CD4-positive, alpha-beta T cell (primary cell): ENCODE data around the gene HSD17B2. TPM values are rescaled to one million over a fixed set of nuclear protein-coding genes. Genes with fewer than 3 reads are reported as not detected.

Source experiments
- ATAC-seq: fragments of 200-7000 bp; cut with Tn5 transposase; one replicate; pipeline ENCODE4 v1.10.0; 2022; ENCODE audit warnings: mild to moderate bottlenecking; ENCODE audit not compliant: poor library complexity
- CTCF ChIA-PET: fragments of 350-600 bp; sonication (Branson Sonifier 250); formaldehyde crosslinking; loops from one replicate; lab custom pipeline; 2021; ENCODE audit warnings: antibody characterized with exemption, inconsistent platforms; lab: Charles Lee
- POLR2A ChIA-PET: fragments of 350-600 bp; sonication (Branson Sonifier 250); formaldehyde crosslinking; loops from one replicate; lab custom pipeline; 2021; ENCODE audit warnings: antibody characterized with exemption, inconsistent platforms; lab: Charles Lee
- DNase-seq, 14 experiments: peaks; one replicate each; pipeline ENCODE4 v3.0.0-alpha.2; 2013 to 2020; ENCODE audit warnings: mixed read lengths in 2 of 14
- H3K27ac ChIP-seq, 2 donors: one replicate each; pipeline versions ENCODE4 v1.5.1 to v1.7.0; 2013; ENCODE audit warnings: low read length in 2 of 2, low read depth in 1 of 2, mild to moderate bottlenecking in 1 of 2
- H3K27me3 ChIP-seq, 2 experiments: 1 replicate in 1 of 2; 2 replicates in 1 of 2; pipeline versions ENCODE4 v1.6.1 to v1.7.0; 2013; ENCODE audit warnings: low read length in 2 of 2, control low read depth in 1 of 2, mild to moderate bottlenecking in 1 of 2, moderate library complexity in 1 of 2; ENCODE audit not compliant: insufficient read depth in 2 of 2, control insufficient read depth in 1 of 2
- H3K36me3 ChIP-seq: one replicate; pipeline ENCODE4 v1.6.1; 2013; ENCODE audit warnings: low read length, control low read depth; ENCODE audit not compliant: insufficient read depth
- H3K4me1 ChIP-seq: one replicate; pipeline ENCODE4 v1.6.1; 2013; ENCODE audit warnings: low read length, control low read depth; ENCODE audit not compliant: insufficient read depth
- H3K4me3 ChIP-seq: one replicate; pipeline ENCODE4 v1.5.1; 2013; ENCODE audit warnings: mild to moderate bottlenecking, low read length, moderate library complexity
- H3K9me3 ChIP-seq, 2 experiments: 1 replicate in 1 of 2; 2 replicates in 1 of 2; pipeline versions ENCODE4 v1.6.1 to v1.7.0; 2013; ENCODE audit warnings: low read length in 2 of 2, mild to moderate bottlenecking in 2 of 2, control low read depth in 1 of 2, moderate library complexity in 1 of 2; ENCODE audit not compliant: control insufficient read depth in 1 of 2, insufficient read depth in 1 of 2
- H3K27ac Mint-ChIP-seq: one replicate; pipeline ENCODE4 v1.8.0; 2020; ENCODE audit warnings: mixed read lengths
- H3K27me3 Mint-ChIP-seq: one replicate; pipeline ENCODE4 v1.8.0; 2021; ENCODE audit warnings: mixed read lengths
- H3K36me3 Mint-ChIP-seq: one replicate; pipeline ENCODE4 v1.8.0; 2021; ENCODE audit warnings: low read depth, mixed read lengths
- H3K4me1 Mint-ChIP-seq: one replicate; pipeline ENCODE4 v1.8.0; 2021; ENCODE audit warnings: low read depth, mixed read lengths
- H3K4me3 Mint-ChIP-seq: one replicate; pipeline ENCODE4 v1.8.0; 2020; ENCODE audit warnings: mild to moderate bottlenecking, mixed read lengths
- H3K9me3 Mint-ChIP-seq: one replicate; pipeline ENCODE4 v1.8.0; 2020; ENCODE audit warnings: mixed read lengths
- intact Hi-C, 2 experiments: fragments of 100-400 bp; cut with DNase I in 1 of 2; cut with micrococcal nuclease in 1 of 2; formaldehyde crosslinking; loops; one replicate each; pipeline versions ENCODE4 v1.15.1 to v1.9.0; 2023 to 2025; cut with DNase I, micrococcal nuclease
- total RNA-seq, 174 experiments: library from RNA in 2 of 174; stranded (reverse) in 2 of 174; gene quantifications; one replicate each; pipeline ENCODE4 v1.2.3 and lab custom pipeline; 2021 to 2026
- TF ChIP-seq, protein P1 (sequence below): fragments of 200-600 bp; IDR thresholded peaks from one replicate; pipeline ENCODE4 v1.8.0; 2022; ENCODE audit warnings: antibody characterized with exemption, mild to moderate bottlenecking

HSD17B2 gene
- total RNA-seq, 2 experiments from 2014 or later, result not detected

- no peak for DNase-seq
- H3K36me3 Mint-ChIP-seq, result peaks cover 49% of the 10 kb centered on the region
- no peaks in the 10 kb centered on the region for H3K36me3 ChIP-seq
- H3K27ac ChIP-seq, result no peak overlapping the region
- peak overlapping the region; percentile 90 for H3K27ac Mint-ChIP-seq
- peaks cover 20% of the 10 kb centered on the region for H3K4me1 ChIP-seq
- peak overlapping the region; percentile 92 for H3K4me3 Mint-ChIP-seq
- H3K27me3 ChIP-seq, result peaks cover 0 to 3% of the 10 kb centered on the region in 2 experiments
- H3K9me3 ChIP-seq, result peaks cover 8 to 21% of the 10 kb centered on the region in 2 experiments
- H3K4me3 ChIP-seq, result peak overlapping the region; percentile 63
- TF ChIP-seq, protein P1, sequence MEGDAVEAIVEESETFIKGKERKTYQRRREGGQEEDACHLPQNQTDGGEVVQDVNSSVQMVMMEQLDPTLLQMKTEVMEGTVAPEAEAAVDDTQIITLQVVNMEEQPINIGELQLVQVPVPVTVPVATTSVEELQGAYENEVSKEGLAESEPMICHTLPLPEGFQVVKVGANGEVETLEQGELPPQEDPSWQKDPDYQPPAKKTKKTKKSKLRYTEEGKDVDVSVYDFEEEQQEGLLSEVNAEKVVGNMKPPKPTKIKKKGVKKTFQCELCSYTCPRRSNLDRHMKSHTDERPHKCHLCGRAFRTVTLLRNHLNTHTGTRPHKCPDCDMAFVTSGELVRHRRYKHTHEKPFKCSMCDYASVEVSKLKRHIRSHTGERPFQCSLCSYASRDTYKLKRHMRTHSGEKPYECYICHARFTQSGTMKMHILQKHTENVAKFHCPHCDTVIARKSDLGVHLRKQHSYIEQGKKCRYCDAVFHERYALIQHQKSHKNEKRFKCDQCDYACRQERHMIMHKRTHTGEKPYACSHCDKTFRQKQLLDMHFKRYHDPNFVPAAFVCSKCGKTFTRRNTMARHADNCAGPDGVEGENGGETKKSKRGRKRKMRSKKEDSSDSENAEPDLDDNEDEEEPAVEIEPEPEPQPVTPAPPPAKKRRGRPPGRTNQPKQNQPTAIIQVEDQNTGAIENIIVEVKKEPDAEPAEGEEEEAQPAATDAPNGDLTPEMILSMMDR, result no peak
- H3K9me3 Mint-ChIP-seq, result peaks cover 3% of the 10 kb centered on the region
- intact Hi-C loops, result loop anchor here in 1 of 2 experiments (5.0 kb wide), 2 partner anchors 157 to 263 kb away; no protein-coding TSS in a partner anchor
- CTCF ChIA-PET, result no interaction called here
- H3K27me3 Mint-ChIP-seq, result peaks cover 14% of the 10 kb centered on the region
- POLR2A ChIA-PET, result interaction anchor here (0.7 to 1.6 kb wide), 2 partner anchors 122 to 160 kb away, joined by 3 to 7 read pairs; partner anchors contain the start of gene MPHOSPH6
- H3K4me1 Mint-ChIP-seq, result peaks cover 29% of the 10 kb centered on the region
- no peak for ATAC-seq
Measured at GRCh38 chr16:82010649-82011048, 24.4 kb upstream of the HSD17B2 start.

DNA sequence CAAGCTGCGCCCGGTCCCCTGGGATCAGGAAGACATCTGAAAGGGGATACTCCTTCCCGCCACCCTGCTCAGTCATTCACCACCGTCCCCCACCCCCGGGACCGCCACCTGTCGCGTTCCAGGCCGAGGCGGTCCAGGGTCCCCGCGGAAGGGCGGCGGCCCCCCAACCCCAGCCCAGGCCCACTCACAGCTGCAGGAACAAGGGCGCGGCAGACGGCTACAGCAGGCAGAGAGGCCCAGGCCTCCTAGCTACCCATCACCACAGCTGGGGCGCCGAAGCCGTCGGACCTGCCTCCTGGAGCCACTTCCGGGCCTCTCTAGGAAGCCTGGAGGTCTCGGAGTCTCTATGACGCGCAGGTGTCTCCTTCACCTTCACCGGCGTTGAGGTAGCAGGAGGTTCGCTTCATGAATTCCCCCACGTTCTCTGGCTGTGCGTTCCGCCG lies 23.8 kb upstream of the HSD17B2 start, which contains the start of gene SDR42E1:
SDR42E1 (minus strand) TSS at position 272 of the 443 bp plus-strand sequence. CDS start 10,612 bp downstream, outside the sequence.
- H3K9me3 Mint-ChIP-seq, result peaks cover 5% of the 10 kb centered on the region
- intact Hi-C loops, result loop anchor here in 1 of 2 experiments (5.0 kb wide), 2 partner anchors 156 to 264 kb away; no protein-coding TSS in a partner anchor
- H3K36me3 Mint-ChIP-seq, result peaks cover 46% of the 10 kb centered on the region
- H3K27ac ChIP-seq, result no peak within 1 kb of the TSS
- POLR2A ChIA-PET, result interaction anchor here (0.7 to 1.6 kb wide), 2 partner anchors 122 to 159 kb away, joined by 3 to 7 read pairs; partner anchors contain the start of gene MPHOSPH6
- H3K27me3 Mint-ChIP-seq, result peaks cover 20% of the 10 kb centered on the region
- peaks cover 20% of the 10 kb centered on the region for H3K4me1 ChIP-seq
- peak within 1 kb of the TSS; percentile 63 for H3K4me3 ChIP-seq
- peak within 1 kb of the TSS; percentile 90 for H3K27ac Mint-ChIP-seq
- ATAC-seq (peak; percentile 97), DNase-seq (peak; percentile 22 to 84 (median 66))
- CTCF ChIA-PET, result no interaction called here
- TF ChIP-seq, protein P1, result no peak
- no peaks in the 10 kb centered on the region for H3K36me3 ChIP-seq
- peaks cover 0 to 6% of the 10 kb centered on the region in 2 experiments for H3K27me3 ChIP-seq
- peaks cover 8 to 24% of the 10 kb centered on the region in 2 experiments for H3K9me3 ChIP-seq
- peak within 1 kb of the TSS; percentile 92 for H3K4me3 Mint-ChIP-seq
- H3K4me1 Mint-ChIP-seq, result peaks cover 29% of the 10 kb centered on the region

GRCh38 chr16:82013139-82013538 lies 21.9 kb upstream of the HSD17B2 start:
- peaks cover 0 to 16% of the 10 kb centered on the region in 2 experiments for H3K27me3 ChIP-seq

More at GRCh38 chr16:82013139-82013538, 21.9 kb upstream of the HSD17B2 start:
- TF ChIP-seq, protein P1, result no peak
- intact Hi-C loops, result loop anchor here in 1 of 2 experiments (5.0 kb wide), 2 partner anchors 154 to 266 kb away; no protein-coding TSS in a partner anchor
- H3K4me3 Mint-ChIP-seq, result peak overlapping the region; percentile 68
- Histone ChIP-seq H3K27ac (no peak overlapping the region), H3K9me3 (peaks cover 8 to 29% of the 10 kb centered on the region in 2 experiments), H3K4me3 (no peak overlapping the region), H3K36me3 (no peaks in the 10 kb centered on the region), H3K4me1 (peaks cover 20% of the 10 kb centered on the region)
- H3K9me3 Mint-ChIP-seq, result peaks cover 5% of the 10 kb centered on the region
- H3K4me1 Mint-ChIP-seq, result peaks cover 29% of the 10 kb centered on the region
- DNase-seq (no peak), ATAC-seq (no peak)
- peaks cover 37% of the 10 kb centered on the region for H3K36me3 Mint-ChIP-seq
- H3K27ac Mint-ChIP-seq, result no peak overlapping the region
- POLR2A ChIA-PET, result interaction anchor here (1.3 kb wide), 1 partner anchor 157 kb away, joined by 3 read pairs; the partner anchor contains the start of gene MPHOSPH6
- CTCF ChIA-PET, result interaction anchor here (0.6 kb wide), 1 partner anchor 954 kb away, joined by 4 read pairs; no protein-coding TSS in a partner anchor
- H3K27me3 Mint-ChIP-seq, result peaks cover 36% of the 10 kb centered on the region
